CD4-positive, alpha-beta T cell treated with Interleukin-4 for 1 hour (primary cell): ENCODE results near the gene LMO4.

Experiments
- DNase-seq, 2 donors: peaks; one replicate each; pipeline ENCODE4 v3.0.0-alpha.2; 2020 to 2022

The LMO4 gene

GRCh38 chr1:87329051-87329525, 408 bp downstream of the LMO4 start:
- DNase-seq, result peak; percentile 35 to 42

- peak in 1 of 2 donors; percentile 39 for DNase-seq
Measured at GRCh38 chr1:87329526-87330056, 911 bp downstream of the LMO4 start.

GRCh38 chr1:87330057-87330884, 1.6 kb downstream of the LMO4 start:
- peak; percentile 19 to 21 for DNase-seq

GRCh38 chr1:87330885-87331364, 2.2 kb downstream of the LMO4 start:
- no peak for DNase-seq

GRCh38 chr1:87331365-87332241, 2.9 kb downstream of the LMO4 start:
- peak; percentile 68 to 78 for DNase-seq

GRCh38 chr1:87333692-87334347, 5.1 kb downstream of the LMO4 start:
- peak in 1 of 2 donors; percentile 57 for DNase-seq

GRCh38 chr1:87334351-87335174, 5.9 kb downstream of the LMO4 start:
- DNase-seq, result no peak

- DNase-seq, result peak; percentile 65 to 68
Measured at GRCh38 chr1:87335175-87335884, 6.7 kb downstream of the LMO4 start.

GRCh38 chr1:87336623-87337067, 8.0 kb downstream of the LMO4 start:
- peak in 1 of 2 donors; percentile 1 for DNase-seq

GRCh38 chr1:87337606-87338005, 8.9 kb downstream of the LMO4 start:
- no peak for DNase-seq

GRCh38 chr1:87338566-87338965, 9.9 kb downstream of the LMO4 start:
- DNase-seq, result no peak

- DNase-seq, result no peak
Measured at GRCh38 chr1:87344231-87344630, 15.6 kb downstream of the LMO4 start.

GRCh38 chr1:87346130-87346814, 17.6 kb downstream of the LMO4 start:
- DNase-seq, result no peak

GRCh38 chr1:87348341-87349019, 19.8 kb downstream of the LMO4 start:
- no peak for DNase-seq

- DNase-seq, result no peak
Measured at GRCh38 chr1:87349036-87349435, 20.4 kb downstream of the LMO4 start.

- no peak for DNase-seq
Measured at GRCh38 chr1:87355894-87356293, 27.2 kb downstream of the LMO4 start.

- DNase-seq, result no peak
Measured at GRCh38 chr1:87356591-87356990, 27.9 kb downstream of the LMO4 start.

GRCh38 chr1:87358219-87358618, 29.5 kb downstream of the LMO4 start:
- DNase-seq, result no peak

GRCh38 chr1:87359586-87359985, 30.9 kb downstream of the LMO4 start:
- no peak for DNase-seq
